Embryonic facial prominence (tissue), 1 donor: Measurements from ENCODE around the gene SLFNL1.

Experiments used
- DNase-seq: peaks from one replicate; pipeline ENCODE4 v3.0.0-alpha.2; 2016; ENCODE audit errors: extremely low spot score

SLFNL1 gene

GRCh38 chr1:41020109-41020576 is 1.4 kb downstream of the SLFNL1 start:
- DNase-seq, result no peak

GRCh38 chr1:41019353-41019745 is 2.2 kb downstream of the SLFNL1 start:
- no peak for DNase-seq

- no peak for DNase-seq
Observed at GRCh38 chr1:41018018-41018410, 3.5 kb downstream of the SLFNL1 start.

- no peak for DNase-seq
Observed at GRCh38 chr1:41017141-41018017, 4.1 kb downstream of the SLFNL1 start.

- no peak for DNase-seq
Observed at GRCh38 chr1:41015897-41016470, 5.5 kb downstream of the SLFNL1 start.

GRCh38 chr1:41015281-41015896 is 6.1 kb downstream of the SLFNL1 start:
- DNase-seq, result no peak

GRCh38 chr1:41014871-41015270 is 6.7 kb downstream of the SLFNL1 start:
- DNase-seq, result no peak

GRCh38 chr1:41013796-41014195 is 7.7 kb downstream of the SLFNL1 start:
- no peak for DNase-seq

- no peak for DNase-seq
Observed at GRCh38 chr1:41013024-41013423, 8.5 kb downstream of the SLFNL1 start.

GRCh38 chr1:41010345-41010744 is 11.2 kb downstream of the SLFNL1 start:
- no peak for DNase-seq

GRCh38 chr1:41009466-41009865 is 12.1 kb downstream of the SLFNL1 start:
- no peak for DNase-seq

GRCh38 chr1:41006942-41007865 is 14.3 kb downstream of the SLFNL1 start:
- no peak for DNase-seq

GRCh38 chr1:41005876-41006275 is 15.6 kb downstream of the SLFNL1 start:
- DNase-seq, result no peak

- DNase-seq, result peak; percentile 70
Observed at GRCh38 chr1:41003640-41004220, 17.8 kb downstream of the SLFNL1 start.

GRCh38 chr1:41003127-41003639 is 18.3 kb downstream of the SLFNL1 start:
- no peak for DNase-seq

GRCh38 chr1:40998668-40999067 is 22.9 kb downstream of the SLFNL1 start:
- no peak for DNase-seq

- no peak for DNase-seq
Observed at GRCh38 chr1:40997096-40997495, 24.4 kb downstream of the SLFNL1 start.

GRCh38 chr1:40989066-40989465 is 32.5 kb downstream of the SLFNL1 start:
- DNase-seq, result no peak

GRCh38 chr1:40988280-40988679 is 33.2 kb downstream of the SLFNL1 start:
- DNase-seq, result no peak

- no peak for DNase-seq
Observed at GRCh38 chr1:40987439-40988276, 33.9 kb downstream of the SLFNL1 start.
